HFFc6 (cell line): ENCODE measurements around the gene PITPNM2. TPM values are rescaled to one million over a fixed set of nuclear protein-coding genes. Genes with fewer than 3 reads are reported as not detected.

ENCODE experiments used
- DNase-seq: peaks from one replicate; pipeline ENCODE4 v3.0.0-alpha.2; 2018
- H3K27ac Mint-ChIP-seq: 2 replicates; pipeline ENCODE4 v1.8.0; 2020; ENCODE audit warnings: mild to moderate bottlenecking, mixed read lengths
- H3K27me3 Mint-ChIP-seq: 2 replicates; pipeline ENCODE4 v1.8.0; 2021; ENCODE audit warnings: mild to moderate bottlenecking, moderate library complexity, mixed read lengths; ENCODE audit not compliant: insufficient read depth
- H3K36me3 Mint-ChIP-seq: 2 replicates; pipeline ENCODE4 v1.8.0; 2021; ENCODE audit warnings: low read depth, mixed read lengths
- H3K4me1 Mint-ChIP-seq: 2 replicates; pipeline ENCODE4 v1.8.0; 2020; ENCODE audit warnings: low read depth, mixed read lengths
- H3K4me3 Mint-ChIP-seq: 2 replicates; pipeline ENCODE4 v1.8.0; 2020; ENCODE audit warnings: mild to moderate bottlenecking, moderate library complexity, mixed read lengths
- H3K9me3 Mint-ChIP-seq: 2 replicates; pipeline ENCODE4 v1.8.0; 2020; ENCODE audit warnings: mild to moderate bottlenecking, mixed read lengths
- CTCF ChIP-seq: fragments of 200-600 bp; sonication (generic); IDR thresholded peaks from 2 replicates; pipeline ENCODE4 v1.5.0; 2021; ENCODE audit warnings: antibody characterized with exemption, mild to moderate bottlenecking
- total RNA-seq, 6 experiments: library from RNA; stranded (reverse); fragmentation: NEBNext Ultra II Directional; extraction: Animal tissue kit (Norgen Biotek cat#: 25700); gene quantifications; 2 replicates in 1 of 6; 3 replicates in 5 of 6; pipeline ENCODE4 v1.2.3, GENCODE V29; 2021

PITPNM2 gene
- total RNA-seq, 6 experiments from 2014 or later = 1.5 to 5.1 (median 4.1) TPM

DNA sequence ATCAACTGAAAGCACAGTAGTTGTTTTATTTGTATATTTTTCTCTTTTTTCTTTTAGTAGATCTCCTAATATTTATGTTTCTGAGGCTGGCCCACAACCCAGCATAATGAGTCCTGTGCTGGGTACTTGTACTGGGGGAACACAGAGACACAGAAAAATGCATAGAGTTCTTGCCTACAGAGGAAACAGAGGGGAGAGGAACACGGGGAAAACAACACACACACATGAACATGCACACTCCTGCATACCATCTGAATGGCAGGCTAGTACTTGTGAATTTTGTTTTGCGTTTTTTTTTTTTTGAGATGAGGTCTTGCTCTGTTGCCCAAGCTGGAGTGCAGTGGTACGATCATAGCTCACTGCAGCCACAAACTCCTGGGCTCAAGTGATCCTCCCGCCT is 21.3 kb downstream of the PITPNM2 start:
- no peak for DNase-seq
- Mint-ChIP-seq H3K4me3 (no peak overlapping the region), H3K4me1 (peaks cover 30% of the 10 kb centered on the region), H3K27me3 (peaks cover 5% of the 10 kb centered on the region), H3K36me3 (peaks cover 4% of the 10 kb centered on the region; the same call in 1 of the 2 replicates), H3K27ac (no peak overlapping the region), H3K9me3 (no peaks in the 10 kb centered on the region)
- no peak for TF ChIP-seq CTCF

DNA sequence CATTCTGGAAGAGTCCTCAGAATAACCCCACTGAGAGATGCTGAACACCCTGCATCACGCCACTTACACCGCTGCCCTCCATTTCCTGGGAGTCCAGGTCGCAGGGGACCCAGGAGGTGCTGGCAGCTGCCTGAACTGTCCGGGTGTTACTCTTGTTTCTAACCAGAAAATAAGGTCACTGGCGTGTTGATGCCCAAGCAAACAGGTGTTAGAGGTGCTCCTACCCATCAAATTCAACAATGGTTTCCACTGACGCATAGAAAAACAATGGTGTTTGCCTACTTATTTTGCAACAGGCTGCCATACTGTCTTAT is 23.8 kb downstream of the PITPNM2 start:
- TF ChIP-seq CTCF = no peak
- no peak overlapping the region for H3K4me3 Mint-ChIP-seq
- peaks cover 4% of the 10 kb centered on the region; the same call in 1 of the 2 replicates for H3K36me3 Mint-ChIP-seq
- peaks cover 2% of the 10 kb centered on the region for H3K27me3 Mint-ChIP-seq
- no peaks in the 10 kb centered on the region for H3K9me3 Mint-ChIP-seq
- peak overlapping the region; percentile 93 for H3K27ac Mint-ChIP-seq
- peaks cover 27% of the 10 kb centered on the region for H3K4me1 Mint-ChIP-seq
- no peak for DNase-seq

DNA sequence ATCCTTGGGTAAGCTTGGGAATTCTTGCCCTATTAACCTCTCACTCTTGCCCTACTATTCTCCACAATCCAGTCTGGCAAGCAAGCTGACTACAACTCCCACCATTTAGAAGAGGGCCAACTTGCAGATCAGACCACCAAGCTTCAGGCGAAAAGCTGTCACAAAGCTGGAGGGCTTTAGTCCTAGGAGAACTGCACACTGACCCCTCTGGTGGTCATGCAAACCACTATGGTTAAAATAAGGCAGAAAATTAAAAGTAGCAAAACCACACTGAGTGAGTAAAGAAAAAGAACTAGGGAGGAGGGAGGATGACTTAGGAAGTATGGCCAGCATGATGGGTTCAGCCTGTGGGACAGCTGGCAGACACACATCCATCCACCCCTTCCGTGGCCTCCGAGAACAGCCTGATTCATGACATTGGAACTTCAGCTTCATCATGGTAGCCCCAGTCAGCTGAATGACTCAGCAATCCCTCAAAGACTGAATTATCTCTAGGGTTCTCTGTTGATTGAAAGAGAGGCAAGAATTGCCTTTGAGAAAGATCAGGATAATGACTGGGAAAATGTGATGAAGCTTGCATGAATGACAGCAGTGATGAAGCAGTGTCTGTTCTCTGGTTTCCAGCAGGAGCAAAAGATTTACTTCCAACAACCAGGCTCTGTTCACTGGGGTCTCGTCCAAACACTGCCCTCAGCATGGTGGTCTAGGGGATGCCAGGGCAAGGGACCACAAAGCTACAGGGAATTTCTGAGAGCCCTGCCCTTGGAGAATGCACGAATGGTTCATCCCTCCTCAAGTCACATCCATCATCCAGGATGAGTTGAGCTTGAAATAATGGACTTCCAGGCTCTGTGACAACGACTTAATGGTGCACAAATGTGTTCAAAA is 24.4 kb downstream of the PITPNM2 start:
- H3K27me3 Mint-ChIP-seq = peaks cover 2% of the 10 kb centered on the region
- peak; percentile 93 for DNase-seq
- H3K27ac Mint-ChIP-seq = peak overlapping the region; percentile 93
- H3K9me3 Mint-ChIP-seq = no peaks in the 10 kb centered on the region
- H3K36me3 Mint-ChIP-seq = peaks cover 4% of the 10 kb centered on the region; the same call in 1 of the 2 replicates
- H3K4me3 Mint-ChIP-seq = peak overlapping the region; percentile 76
- TF ChIP-seq CTCF = peak; percentile 63
- H3K4me1 Mint-ChIP-seq = peaks cover 27% of the 10 kb centered on the region

DNA sequence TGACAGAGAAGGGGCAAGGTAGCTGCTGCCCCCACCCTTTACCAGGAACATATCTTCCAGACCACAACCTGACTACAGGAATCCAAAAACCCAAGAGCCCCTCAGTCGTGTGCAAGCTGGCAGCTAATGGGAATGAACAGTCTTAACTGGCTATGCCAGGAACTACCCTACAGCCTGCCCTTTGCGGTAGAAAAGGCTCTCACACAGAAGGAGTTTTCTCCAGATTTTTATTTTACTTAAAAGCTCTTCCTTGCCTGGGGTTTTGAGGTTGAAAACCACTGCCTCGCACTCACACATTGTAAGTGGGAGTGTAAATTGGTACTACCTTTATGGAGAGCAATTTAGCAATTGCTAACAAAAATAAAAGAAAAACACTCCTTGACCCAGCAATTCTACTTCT is 28.3 kb downstream of the PITPNM2 start:
- peaks cover 4% of the 10 kb centered on the region; the same call in 1 of the 2 replicates for H3K36me3 Mint-ChIP-seq
- no peak for TF ChIP-seq CTCF
- H3K27ac Mint-ChIP-seq = no peak overlapping the region
- no peaks in the 10 kb centered on the region for H3K9me3 Mint-ChIP-seq
- no peak for DNase-seq
- no peak overlapping the region for H3K4me3 Mint-ChIP-seq
- H3K4me1 Mint-ChIP-seq = peaks cover 36% of the 10 kb centered on the region
- H3K27me3 Mint-ChIP-seq = peaks cover 10% of the 10 kb centered on the region

- H3K9me3 Mint-ChIP-seq = no peaks in the 10 kb centered on the region
- H3K4me3 Mint-ChIP-seq = no peak overlapping the region
- no peak for TF ChIP-seq CTCF
- DNase-seq = no peak
- peaks cover 10% of the 10 kb centered on the region; the same call in 1 of the 2 replicates for H3K27me3 Mint-ChIP-seq
- H3K27ac Mint-ChIP-seq = no peak overlapping the region
- peaks cover 27% of the 10 kb centered on the region for H3K4me1 Mint-ChIP-seq
- H3K36me3 Mint-ChIP-seq = peaks cover 2% of the 10 kb centered on the region; the same call in 1 of the 2 replicates
Measured at GRCh38 chr12:123121670-123122069, 29.2 kb downstream of the PITPNM2 start.
